Fibroblast of pulmonary artery (primary cell): Measurements from ENCODE around the gene FKBP10.

Source experiments
- DNase-seq: peaks from one replicate; pipeline ENCODE4 v3.0.0-alpha.2; 2010; ENCODE audit warnings: low read depth
- H3K4me3 ChIP-seq: replicated peaks from 2 replicates; pipeline ENCODE4 v1.5.1; 2011; ENCODE audit warnings: low read depth, mild to moderate bottlenecking, control low read depth, low read length, moderate library complexity
- TF ChIP-seq, protein P1 (sequence below): IDR thresholded peaks from 2 replicates; pipeline ENCODE4 v1.5.1; 2011; ENCODE audit warnings: mild to moderate bottlenecking, control low read depth, low read length, inconsistent platforms; ENCODE audit errors: missing control alignments

The FKBP10 gene

GRCh38 chr17:41812381-41813151 lies at the start of gene FKBP10:
Gene FKBP10, plus strand, starts transcription at chr17:41813004. Its CDS starts 31 bp downstream, at chr17:41813035.
- peak within 1 kb of the TSS; percentile 86 for H3K4me3 ChIP-seq
- TF ChIP-seq, protein P1, sequence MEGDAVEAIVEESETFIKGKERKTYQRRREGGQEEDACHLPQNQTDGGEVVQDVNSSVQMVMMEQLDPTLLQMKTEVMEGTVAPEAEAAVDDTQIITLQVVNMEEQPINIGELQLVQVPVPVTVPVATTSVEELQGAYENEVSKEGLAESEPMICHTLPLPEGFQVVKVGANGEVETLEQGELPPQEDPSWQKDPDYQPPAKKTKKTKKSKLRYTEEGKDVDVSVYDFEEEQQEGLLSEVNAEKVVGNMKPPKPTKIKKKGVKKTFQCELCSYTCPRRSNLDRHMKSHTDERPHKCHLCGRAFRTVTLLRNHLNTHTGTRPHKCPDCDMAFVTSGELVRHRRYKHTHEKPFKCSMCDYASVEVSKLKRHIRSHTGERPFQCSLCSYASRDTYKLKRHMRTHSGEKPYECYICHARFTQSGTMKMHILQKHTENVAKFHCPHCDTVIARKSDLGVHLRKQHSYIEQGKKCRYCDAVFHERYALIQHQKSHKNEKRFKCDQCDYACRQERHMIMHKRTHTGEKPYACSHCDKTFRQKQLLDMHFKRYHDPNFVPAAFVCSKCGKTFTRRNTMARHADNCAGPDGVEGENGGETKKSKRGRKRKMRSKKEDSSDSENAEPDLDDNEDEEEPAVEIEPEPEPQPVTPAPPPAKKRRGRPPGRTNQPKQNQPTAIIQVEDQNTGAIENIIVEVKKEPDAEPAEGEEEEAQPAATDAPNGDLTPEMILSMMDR: no peak
- peak; percentile 88 for DNase-seq

DNA sequence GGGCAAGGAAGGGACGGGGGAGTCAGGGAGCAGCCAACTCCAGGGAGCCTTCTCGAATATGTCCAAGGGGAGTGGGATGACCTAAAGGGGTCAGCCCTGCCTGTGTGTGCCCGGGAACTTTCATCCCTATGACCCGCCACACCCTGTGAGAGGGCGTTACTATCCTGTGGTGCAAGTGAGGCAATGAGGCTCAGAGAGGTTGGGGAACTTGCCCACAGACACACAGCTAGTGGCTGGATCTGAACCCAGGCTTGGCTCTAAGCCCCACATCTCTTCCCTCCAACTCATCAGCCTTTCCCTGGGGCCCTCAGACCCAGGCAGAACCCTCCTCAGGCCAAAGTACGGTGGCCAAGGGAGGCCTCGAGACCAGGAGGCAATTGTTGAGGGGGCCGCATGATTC lies 49.5 kb upstream of the FKBP10 start:
- DNase-seq: no peak
- no peak overlapping the region for H3K4me3 ChIP-seq
- TF ChIP-seq, protein P1: no peak

GRCh38 chr17:41766135-41766534 lies 46.7 kb upstream of the FKBP10 start:
- H3K4me3 ChIP-seq: no peak overlapping the region
- TF ChIP-seq, protein P1: no peak
- no peak for DNase-seq

GRCh38 chr17:41767324-41768042 lies 45.3 kb upstream of the FKBP10 start:
- TF ChIP-seq, protein P1: no peak
- no peak overlapping the region for H3K4me3 ChIP-seq
- no peak for DNase-seq

DNA sequence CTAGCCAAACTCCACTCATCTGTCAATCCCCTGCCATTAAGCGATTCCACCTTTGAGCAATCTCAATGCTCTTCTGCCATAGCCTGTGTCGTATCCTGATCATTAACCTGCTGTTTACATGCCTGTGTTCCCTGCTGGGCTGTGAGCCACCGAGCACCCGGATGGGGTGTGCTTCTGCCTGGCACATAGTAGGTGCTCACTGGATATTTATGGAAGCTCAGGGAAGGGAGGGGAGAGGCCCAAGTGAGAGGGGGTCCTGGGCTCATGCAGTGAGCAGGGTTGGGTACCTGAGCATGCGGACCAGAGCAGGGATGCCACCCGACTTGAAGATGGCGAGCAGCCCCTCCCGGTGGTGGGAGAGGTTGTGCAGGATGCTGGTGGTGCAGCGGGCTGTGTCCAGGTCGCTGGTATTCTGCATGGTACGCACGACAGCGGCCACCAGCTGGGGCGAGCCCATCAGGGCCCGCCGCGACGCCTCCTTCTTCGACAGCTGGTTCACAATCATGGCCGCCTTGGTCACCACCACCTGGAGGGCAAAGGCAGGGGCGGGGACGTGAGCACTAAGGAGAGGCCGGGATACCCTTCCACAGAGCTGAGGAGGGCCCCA lies 44.0 kb upstream of the FKBP10 start:
- no peak for DNase-seq
- TF ChIP-seq, protein P1: no peak
- H3K4me3 ChIP-seq: no peak overlapping the region

DNA sequence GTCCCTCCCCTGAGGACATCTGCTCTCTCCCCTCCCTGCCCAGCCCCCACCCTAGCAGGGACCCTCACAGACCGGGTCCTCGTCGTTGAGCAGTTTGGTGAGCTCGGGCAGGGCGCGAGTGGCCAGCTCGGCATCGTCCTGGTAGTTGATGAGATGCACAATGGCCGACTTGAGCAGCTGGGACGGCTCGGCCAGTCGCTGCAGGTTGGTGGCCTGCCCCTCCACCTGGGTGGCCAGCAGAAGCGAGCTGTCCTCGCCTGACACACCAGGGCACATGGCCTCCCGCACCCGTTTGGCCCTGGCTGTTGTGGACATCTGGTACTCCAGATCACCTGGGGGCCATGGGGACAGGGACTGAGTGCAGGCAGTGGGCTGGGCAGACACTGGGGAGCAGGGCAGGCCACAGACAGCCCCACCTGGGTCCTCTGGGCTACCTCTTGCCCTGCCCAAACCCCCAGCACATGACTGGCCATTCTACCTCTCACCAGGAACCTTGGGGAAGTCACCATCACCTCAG lies 43.4 kb upstream of the FKBP10 start:
- H3K4me3 ChIP-seq: no peak overlapping the region
- TF ChIP-seq, protein P1: no peak
- no peak for DNase-seq
